ENCODE measurements around the gene NEK6. TPM values are rescaled to one million over a fixed set of nuclear protein-coding genes. Genes with fewer than 3 reads are reported as not detected.

Gene NEK6
- total RNA-seq, 1 donor from 2014 or later = 27.2 TPM

GRCh38 chr9:124377551-124378406, 120.0 kb downstream of the NEK6 start:
- no peak for DNase-seq

GRCh38 chr9:124381170-124381945, 123.6 kb downstream of the NEK6 start:
- no peak for DNase-seq

- no peak for DNase-seq
These were observed 126.5 kb downstream of the NEK6 start for GRCh38 chr9:124384210-124384609.

- no peak for DNase-seq
These were observed 127.1 kb downstream of the NEK6 start for GRCh38 chr9:124384846-124385245.

GRCh38 chr9:124385623-124386022, 127.9 kb downstream of the NEK6 start:
- DNase-seq = no peak

GRCh38 chr9:124386201-124386600, 128.5 kb downstream of the NEK6 start:
- DNase-seq = no peak

GRCh38 chr9:124388275-124389048, 130.7 kb downstream of the NEK6 start:
- DNase-seq = no peak

GRCh38 chr9:124389146-124389939, 131.6 kb downstream of the NEK6 start:
- no peak for DNase-seq

GRCh38 chr9:124390794-124391658, 133.3 kb downstream of the NEK6 start:
- DNase-seq = peak; percentile 45

GRCh38 chr9:124392254-124392870, 134.6 kb downstream of the NEK6 start:
- no peak for DNase-seq

- DNase-seq = peak; percentile 59
These were observed 135.2 kb downstream of the NEK6 start for GRCh38 chr9:124392871-124393460.

GRCh38 chr9:124394167-124394566, 136.4 kb downstream of the NEK6 start:
- DNase-seq = no peak

GRCh38 chr9:124394596-124394995, 136.8 kb downstream of the NEK6 start:
- no peak for DNase-seq

- no peak for DNase-seq
These were observed 138.1 kb downstream of the NEK6 start for GRCh38 chr9:124395826-124396225.

- no peak for DNase-seq
These were observed 140.6 kb downstream of the NEK6 start for GRCh38 chr9:124398191-124398935.

- DNase-seq = peak; percentile 59
These were observed 141.7 kb downstream of the NEK6 start for GRCh38 chr9:124399323-124399967.

GRCh38 chr9:124399968-124400940, 142.5 kb downstream of the NEK6 start:
- DNase-seq = no peak

Data from skin of body (tissue), 2 donors.